ENCODE data around the gene EXOSC10. TPM values are rescaled to one million over a fixed set of nuclear protein-coding genes. Genes with fewer than 3 reads are reported as not detected.

Gene EXOSC10
- polyA plus RNA-seq, 1 of the 3 experiments (the other 2 are of a cell fraction) = 62.5 TPM

DNA sequence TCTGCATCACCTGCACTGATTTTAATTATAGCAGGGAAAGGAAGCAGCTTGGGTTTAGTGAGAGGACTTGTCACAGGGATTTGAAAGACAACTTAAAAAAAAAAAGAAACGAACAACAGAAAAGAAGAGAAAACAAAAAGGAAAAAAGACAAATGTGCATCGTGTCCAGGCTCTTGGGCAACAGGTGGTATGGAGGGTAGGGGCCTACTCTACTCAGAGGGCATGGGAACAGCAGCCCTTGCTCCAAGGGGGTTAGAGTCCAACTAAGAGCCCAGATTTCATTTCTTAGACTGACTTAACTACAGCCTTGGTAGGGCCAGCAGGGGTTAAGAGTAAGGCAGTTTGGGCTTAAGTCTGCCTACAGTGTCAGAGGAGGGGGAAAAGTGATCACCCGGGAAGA lies 15.3 kb upstream of the EXOSC10 start:
- DNase-seq = no peak
- WGBS (ENCODE audit: low lambda C conversion rate) = 95% methylated on average over 3 of the region's 3 CpGs
- H3K4me1 ChIP-seq (ENCODE audit: control insufficient read depth in 1 of 2, insufficient read depth in 2 of 2, low read depth in 1 of 2, low read length in 1 of 2) = no peaks in the 10 kb centered on the region
- no peaks in the 10 kb centered on the region for H3K79me2 ChIP-seq (ENCODE audit: insufficient read depth)
- H3K36me3 ChIP-seq (replicated peaks in 1 of 2; ENCODE audit: control insufficient read depth in 1 of 2, insufficient read depth in 2 of 2, low read length in 1 of 2) = peaks cover 30 to 45% of the 10 kb centered on the region in 2 experiments
- H3F3A ChIP-seq (replicated peaks; ENCODE audit: insufficient read depth) = no peaks in the 10 kb centered on the region
- ChIA-PET CTCF (no interaction called here), POLR2A (no interaction called here)
- no peaks in the 10 kb centered on the region for H3K9me2 ChIP-seq
- no peak overlapping the region for H3K27ac ChIP-seq (ENCODE audit: low read depth in 2 of 2, low read length in 1 of 2)
- no peaks in the 10 kb centered on the region for H4K20me1 ChIP-seq (ENCODE audit: insufficient read depth)
- TF ChIP-seq TCF12 (IDR thresholded peaks at IDR 0.05) (no peak), MEF2A (IDR thresholded peaks at IDR 0.05; ENCODE audit: borderline replicate concordance, low read depth) (no peak), FOXM1 (IDR thresholded peaks at IDR 0.05; ENCODE audit: low read depth) (no peak), YY1 (IDR thresholded peaks at IDR 0.05; ENCODE audit: low read depth) (no peak), NFIC (IDR thresholded peaks at IDR 0.05; ENCODE audit: borderline replicate concordance) (no peak), REST (IDR thresholded peaks at IDR 0.05; ENCODE audit: low read depth, low read length) (no peak), TEAD4 (IDR thresholded peaks at IDR 0.05; ENCODE audit: borderline replicate concordance, insufficient read depth) (no peak), SIN3A (IDR thresholded peaks at IDR 0.05; ENCODE audit: borderline replicate concordance, low read depth, low read length) (no peak), MXI1 (IDR thresholded peaks at IDR 0.05; ENCODE audit: low read depth, low read length) (no peak), FOXJ3 (CRISPR knock-in tag; IDR thresholded peaks at IDR 0.05) (no peak), RCOR1 (IDR thresholded peaks at IDR 0.05; ENCODE audit: low read length) (no peak), EZH2phosphoT487 (IDR thresholded peaks at IDR 0.05; ENCODE audit: borderline replicate concordance, low read depth) (no peak), CTCF (IDR thresholded peaks at IDR 0.05) (no peak), IRF3 (IDR thresholded peaks at IDR 0.05; ENCODE audit: low read depth, low read length) (no peak), GATA2 (CRISPR knock-in tag; IDR thresholded peaks at IDR 0.05) (no peak), JUND (IDR thresholded peaks at IDR 0.05) (no peak), EP300 (IDR thresholded peaks at IDR 0.05; ENCODE audit: borderline replicate concordance in 1 of 2, low read depth in 1 of 2, low read length in 1 of 2) (no peak), RXRA (IDR thresholded peaks at IDR 0.05; ENCODE audit: borderline replicate concordance, low read depth) (no peak)
- TF ChIP-seq, protein P1, sequence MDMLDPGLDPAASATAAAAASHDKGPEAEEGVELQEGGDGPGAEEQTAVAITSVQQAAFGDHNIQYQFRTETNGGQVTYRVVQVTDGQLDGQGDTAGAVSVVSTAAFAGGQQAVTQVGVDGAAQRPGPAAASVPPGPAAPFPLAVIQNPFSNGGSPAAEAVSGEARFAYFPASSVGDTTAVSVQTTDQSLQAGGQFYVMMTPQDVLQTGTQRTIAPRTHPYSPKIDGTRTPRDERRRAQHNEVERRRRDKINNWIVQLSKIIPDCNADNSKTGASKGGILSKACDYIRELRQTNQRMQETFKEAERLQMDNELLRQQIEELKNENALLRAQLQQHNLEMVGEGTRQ (IDR thresholded peaks at IDR 0.05; ENCODE audit: borderline replicate concordance, low read depth, low read length) = no peak
- no peaks in the 10 kb centered on the region for H3K27me3 ChIP-seq (ENCODE audit: insufficient read depth)
- no peak overlapping the region for H3K4me3 ChIP-seq (ENCODE audit: low read depth in 2 of 2, low read length in 1 of 2)
- H3K9ac ChIP-seq = no peak overlapping the region
- no peak overlapping the region for H2AFZ ChIP-seq (ENCODE audit: low read depth)
- no peak overlapping the region for H3K4me2 ChIP-seq
- no peaks in the 10 kb centered on the region for H3K9me3 ChIP-seq
